ENCODE measurements around the gene RASGRP2.

GRCh38 chr11:64724863-64725532 is 18.9 kb downstream of the RASGRP2 start:
- TF ChIP-seq CTCF (optimal IDR thresholded peaks at IDR 0.05 in 1 of 3, IDR thresholded peaks at IDR 0.05 in 1 of 3, conservative IDR thresholded peaks at IDR 0.05 in 1 of 3; ENCODE audit: extremely low read depth in 1 of 3, insufficient read depth in 2 of 3, low read length in 3 of 3) (no peak), EZH2 (IDR thresholded peaks at IDR 0.05; ENCODE audit: low read length) (no peak)

All from keratinocyte (primary cell).